ENCODE results near the gene ADAM10. TPM values are rescaled to one million over a fixed set of nuclear protein-coding genes. Genes with fewer than 3 reads are reported as not detected.

The ADAM10 gene
- total RNA-seq, 1 experiment from 2014 or later, result 159 TPM

DNA sequence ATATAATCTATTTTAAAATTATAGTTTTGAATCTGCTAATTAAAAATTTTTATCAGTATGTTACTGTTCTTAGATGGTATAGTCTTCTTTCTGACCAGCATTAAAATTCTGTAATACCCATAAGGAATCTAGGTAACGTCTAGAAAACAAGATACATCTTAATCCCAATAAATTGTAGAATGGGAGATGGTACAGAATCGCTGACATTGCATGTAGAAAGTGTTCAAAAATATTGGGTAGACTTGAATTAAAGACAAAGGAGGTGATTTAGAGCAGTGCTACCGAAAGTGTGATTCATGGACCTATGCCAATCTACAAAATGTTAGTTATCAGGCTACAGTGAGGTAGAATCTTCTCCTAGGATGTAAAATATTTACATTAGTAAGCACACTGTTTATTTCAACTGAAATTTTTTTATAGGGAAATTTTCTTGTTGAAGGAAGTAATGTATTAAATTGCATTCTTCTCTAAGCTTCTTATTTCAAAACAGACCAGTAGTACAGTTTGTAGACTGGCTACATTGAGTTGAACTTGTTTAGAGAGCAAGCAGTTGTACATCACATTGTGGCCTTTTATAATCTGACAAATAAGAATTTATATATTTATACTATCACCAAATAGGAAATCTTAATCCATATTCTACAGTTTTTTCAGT, 38.7 kb upstream of the ADAM10 start:
- no peak overlapping the region for H4K8ac ChIP-seq (replicated peaks; ENCODE audit: insufficient read length, low read depth, low read length)
- H3K56ac ChIP-seq (ENCODE audit: insufficient read length, low read depth, low read length), result no peak overlapping the region
- no peak overlapping the region for H3K23ac ChIP-seq (ENCODE audit: insufficient read length, low read depth, low read length)
- no peaks in the 10 kb centered on the region for H3K23me2 ChIP-seq (ENCODE audit: insufficient read length, low read depth, low read length, poor library complexity, severe bottlenecking)
- no peak overlapping the region for H2BK5ac ChIP-seq (ENCODE audit: insufficient read length, low read length)
- peaks cover 2% of the 10 kb centered on the region for H3K79me1 ChIP-seq (ENCODE audit: insufficient read depth, low read depth, low read length, poor library complexity, severe bottlenecking)
- no peak overlapping the region for H3K27ac ChIP-seq (ENCODE audit: insufficient read length, low read depth, low read length)
- no peaks in the 10 kb centered on the region for H3K27me3 ChIP-seq (ENCODE audit: insufficient read depth, low read length)
- H2BK12ac ChIP-seq (ENCODE audit: insufficient read length, low read depth, low read length), result no peak overlapping the region
- no peak overlapping the region for H3K4me2 ChIP-seq (ENCODE audit: insufficient read depth, insufficient read length, low read length)
- H2BK20ac ChIP-seq (ENCODE audit: low read depth, low read length, poor library complexity, severe bottlenecking), result no peak overlapping the region
- TF ChIP-seq, protein P1, sequence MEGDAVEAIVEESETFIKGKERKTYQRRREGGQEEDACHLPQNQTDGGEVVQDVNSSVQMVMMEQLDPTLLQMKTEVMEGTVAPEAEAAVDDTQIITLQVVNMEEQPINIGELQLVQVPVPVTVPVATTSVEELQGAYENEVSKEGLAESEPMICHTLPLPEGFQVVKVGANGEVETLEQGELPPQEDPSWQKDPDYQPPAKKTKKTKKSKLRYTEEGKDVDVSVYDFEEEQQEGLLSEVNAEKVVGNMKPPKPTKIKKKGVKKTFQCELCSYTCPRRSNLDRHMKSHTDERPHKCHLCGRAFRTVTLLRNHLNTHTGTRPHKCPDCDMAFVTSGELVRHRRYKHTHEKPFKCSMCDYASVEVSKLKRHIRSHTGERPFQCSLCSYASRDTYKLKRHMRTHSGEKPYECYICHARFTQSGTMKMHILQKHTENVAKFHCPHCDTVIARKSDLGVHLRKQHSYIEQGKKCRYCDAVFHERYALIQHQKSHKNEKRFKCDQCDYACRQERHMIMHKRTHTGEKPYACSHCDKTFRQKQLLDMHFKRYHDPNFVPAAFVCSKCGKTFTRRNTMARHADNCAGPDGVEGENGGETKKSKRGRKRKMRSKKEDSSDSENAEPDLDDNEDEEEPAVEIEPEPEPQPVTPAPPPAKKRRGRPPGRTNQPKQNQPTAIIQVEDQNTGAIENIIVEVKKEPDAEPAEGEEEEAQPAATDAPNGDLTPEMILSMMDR (conservative IDR thresholded peaks at IDR 0.05), result no peak
- H2AK5ac ChIP-seq (ENCODE audit: insufficient read length, low read length), result no peak overlapping the region
- H3K14ac ChIP-seq (ENCODE audit: insufficient read depth, low read length), result no peak overlapping the region
- H4K91ac ChIP-seq (ENCODE audit: insufficient read length, low read depth, low read length), result no peak overlapping the region
- H3K36me3 Mint-ChIP-seq (ENCODE audit: insufficient read depth in 1 of 3, low read depth in 3 of 3), result peaks cover 1 to 23% (median 17%) of the 10 kb centered on the region in 3 experiments; a peak in 6 of 7 replicates
- no peaks in the 10 kb centered on the region for H3K9me3 ChIP-seq (ENCODE audit: control insufficient read depth, low read depth, low read length)
- no peaks in the 10 kb centered on the region for H3K9me3 Mint-ChIP-seq
- no peak overlapping the region for H2BK15ac ChIP-seq (ENCODE audit: low read depth, low read length)
- no peak overlapping the region for H4K5ac ChIP-seq (ENCODE audit: insufficient read length, low read depth, low read length)
- H3K27ac Mint-ChIP-seq, result no peak overlapping the region
- H3T11ph ChIP-seq (ENCODE audit: low read length), result no peak overlapping the region
- no peaks in the 10 kb centered on the region for H3K4me1 Mint-ChIP-seq
- no peaks in the 10 kb centered on the region for H3K4me1 ChIP-seq (ENCODE audit: insufficient read depth, low read length)
- no peak overlapping the region for H2BK120ac ChIP-seq (ENCODE audit: low read depth, low read length, poor library complexity, severe bottlenecking)
- no CpG with 5 or more reads among the region's 3 CpGs for WGBS (ENCODE audit: extremely low coverage, insufficient read length, low lambda C conversion rate)
- H3K18ac ChIP-seq (ENCODE audit: insufficient read length, low read depth, low read length), result no peak overlapping the region
- no peaks in the 10 kb centered on the region for H3K27me3 Mint-ChIP-seq (ENCODE audit: low read depth)
- H3K4ac ChIP-seq (ENCODE audit: low read depth, low read length), result no peak overlapping the region
- H3K79me2 ChIP-seq (ENCODE audit: insufficient read depth, low read length), result no peaks in the 10 kb centered on the region
- no peak overlapping the region for H3K9ac ChIP-seq (ENCODE audit: extremely low read depth, insufficient read length, low read length)
- no peak overlapping the region for H3K4me3 Mint-ChIP-seq
- no peak overlapping the region for H2AFZ ChIP-seq (ENCODE audit: low read length)
- H4K20me1 ChIP-seq (ENCODE audit: control insufficient read depth, insufficient read depth, insufficient read length), result no peaks in the 10 kb centered on the region
- DNase-seq, result no peak

Data from H9 (cell line).